ENCODE results near the gene ZNF484. TPM values are rescaled to one million over a fixed set of nuclear protein-coding genes. Genes with fewer than 3 reads are reported as not detected.
"Not testable (repeated sequence)": the region's sequence is repeated elsewhere in the genome, so short reads cannot be mapped to it uniquely, and the experiment has no call there.

ZNF484 gene
- total and polyA plus RNA-seq, 3 experiments from 2014 or later, result 4.0 to 9.0 (median 8.8) TPM

DNA sequence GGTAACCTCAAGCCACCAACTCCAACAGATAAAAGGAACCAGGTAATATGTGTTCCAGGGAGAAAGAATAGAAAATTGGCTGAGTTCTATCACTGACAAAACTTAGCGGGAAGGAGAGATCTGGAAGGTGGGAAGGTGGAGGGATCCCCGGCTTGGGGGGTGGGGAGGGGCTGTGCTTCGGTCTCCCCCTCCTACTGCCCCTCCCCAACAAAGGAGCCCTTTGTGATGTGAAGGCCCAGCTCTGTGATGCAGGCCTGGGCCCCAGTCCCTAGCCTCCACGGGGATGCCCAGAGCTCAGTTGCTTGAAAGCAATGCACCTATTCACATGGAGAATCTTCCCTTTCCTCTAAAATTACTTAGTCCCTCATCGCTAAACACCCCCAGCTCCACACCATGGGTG, 4.4 kb upstream of the ZNF484 start:
- peaks cover 0 to 2% of the 10 kb centered on the region in 2 donors for H3K27me3 Mint-ChIP-seq
- Histone ChIP-seq H3K4me3 (ENCODE audit: low read length) (no peak overlapping the region), H3K27me3 (ENCODE audit: insufficient read depth, low read length, poor library complexity, severe bottlenecking) (no peaks in the 10 kb centered on the region), H3K36me3 (ENCODE audit: insufficient read depth, low read length) (no peaks in the 10 kb centered on the region), H3K27ac (ENCODE audit: low read depth, low read length) (no peak overlapping the region), H3K4me1 (ENCODE audit: insufficient read depth, low read length) (peaks cover 14% of the 10 kb centered on the region), H3K9me3 (ENCODE audit: low read length) (no peaks in the 10 kb centered on the region)
- no peak for DNase-seq
- no peak overlapping the region for H3K27ac Mint-ChIP-seq
- POLR2A ChIA-PET, result interaction anchor here (0.7 kb wide), 1 partner anchor 507 kb away, joined by 4 read pairs; no protein-coding TSS in a partner anchor
- peaks cover 0 to 5% (median 2%) of the 10 kb centered on the region in 3 donors for H3K36me3 Mint-ChIP-seq
- H3K9me3 Mint-ChIP-seq, result no peaks in the 10 kb centered on the region
- no peak overlapping the region for H3K4me3 Mint-ChIP-seq
- CTCF ChIA-PET, result no interaction called here
- H3K4me1 Mint-ChIP-seq, result peaks cover 25 to 28% (median 26%) of the 10 kb centered on the region in 3 donors

DNA sequence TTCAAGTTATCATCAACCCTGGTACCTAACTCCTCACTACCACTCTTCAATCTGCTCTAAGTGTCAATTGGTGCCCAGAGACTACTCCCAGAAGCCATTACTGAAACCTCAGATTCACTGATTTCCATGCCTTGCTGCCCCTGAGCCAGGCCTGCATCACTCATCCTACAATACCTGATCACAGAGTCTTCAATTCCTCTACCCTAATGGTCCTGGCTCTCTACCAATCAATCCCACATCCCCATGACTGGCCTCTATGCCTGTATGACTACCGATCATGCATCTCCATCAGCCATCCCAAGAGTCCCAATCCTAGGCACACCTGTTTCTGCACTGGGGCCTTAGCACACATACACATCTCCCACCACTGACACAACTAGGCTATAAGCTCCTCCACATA, 2.5 kb downstream of the ZNF484 start:
- Histone ChIP-seq H3K9me3 (ENCODE audit: low read length) (no peaks in the 10 kb centered on the region), H3K36me3 (ENCODE audit: insufficient read depth, low read length) (no peaks in the 10 kb centered on the region), H3K4me3 (ENCODE audit: low read length) (no peak overlapping the region), H3K27me3 (ENCODE audit: insufficient read depth, low read length, poor library complexity, severe bottlenecking) (no peaks in the 10 kb centered on the region), H3K27ac (ENCODE audit: low read depth, low read length) (no peak overlapping the region), H3K4me1 (ENCODE audit: insufficient read depth, low read length) (peaks cover 24% of the 10 kb centered on the region)
- CTCF ChIA-PET, result interaction anchor here (1.2 kb wide), 1 partner anchor 81 kb away, joined by 3 read pairs; no protein-coding TSS in a partner anchor
- H3K4me1 Mint-ChIP-seq, result peaks cover 56 to 67% (median 66%) of the 10 kb centered on the region in 3 donors
- H3K27ac Mint-ChIP-seq, result peak overlapping the region in 4 of 8 donors; percentile 2 to 52 (median 34)
- H3K27me3 Mint-ChIP-seq, result peaks cover 0 to 2% of the 10 kb centered on the region in 2 donors
- POLR2A ChIA-PET, result no interaction called here
- peak overlapping the region; percentile 5 to 99 (median 51) for H3K4me3 Mint-ChIP-seq
- H3K36me3 Mint-ChIP-seq, result peaks cover 8 to 42% (median 13%) of the 10 kb centered on the region in 3 donors
- H3K9me3 Mint-ChIP-seq, result no peaks in the 10 kb centered on the region
- no peak for DNase-seq

DNA sequence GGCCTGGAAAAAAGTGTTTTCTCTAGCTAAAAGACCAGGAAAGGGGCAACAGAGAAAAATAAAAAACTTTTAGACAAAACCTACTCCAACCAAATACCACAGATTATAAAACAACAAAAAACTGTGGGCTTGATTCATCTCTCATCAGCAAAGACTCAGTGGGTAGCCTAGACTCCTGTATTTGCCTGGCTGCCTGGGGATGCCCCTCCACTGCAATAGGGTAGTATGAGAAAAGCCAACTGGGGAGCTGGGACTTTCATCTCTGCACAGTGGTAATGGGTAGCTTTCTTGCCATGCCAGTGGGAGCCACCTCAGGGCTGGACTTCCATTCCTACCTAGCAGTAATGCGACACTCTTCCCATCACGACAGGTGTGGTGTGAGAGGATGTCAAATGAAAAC, 7.5 kb downstream of the ZNF484 start:
- CTCF ChIA-PET, result no interaction called here
- H3K27me3 ChIP-seq (ENCODE audit: insufficient read depth, low read length, poor library complexity, severe bottlenecking), result no peaks in the 10 kb centered on the region

DNA sequence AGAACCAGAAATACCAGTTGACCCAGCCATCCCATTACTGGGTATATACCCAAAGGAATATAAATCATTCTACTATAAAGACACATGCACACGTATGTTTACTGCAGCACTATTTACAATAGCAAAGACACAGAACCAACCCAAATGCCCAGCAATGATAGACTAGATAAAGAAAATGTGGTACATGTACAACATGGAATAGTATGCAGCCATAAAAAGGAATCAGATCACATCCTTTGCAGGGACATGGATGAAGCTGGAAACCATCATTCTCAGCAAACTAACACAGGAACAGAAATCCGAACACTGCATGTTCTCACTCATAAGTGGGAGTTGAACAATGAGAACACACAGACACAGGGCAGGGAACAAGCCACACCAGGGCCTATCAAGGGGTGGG, 11.2 kb downstream of the ZNF484 start:
- POLR2A ChIA-PET; H3K9me3 ChIP-seq (ENCODE audit: low read length); DNase-seq; H3K4me3 ChIP-seq (ENCODE audit: low read length); H3K27ac ChIP-seq (ENCODE audit: low read depth, low read length); H3K36me3 ChIP-seq (ENCODE audit: insufficient read depth, low read length); H3K9me3 Mint-ChIP-seq; H3K4me3 Mint-ChIP-seq; H3K4me1 ChIP-seq (ENCODE audit: insufficient read depth, low read length); CTCF ChIA-PET; H3K27me3 ChIP-seq (ENCODE audit: insufficient read depth, low read length, poor library complexity, severe bottlenecking); H3K27me3 Mint-ChIP-seq: not testable (repeated sequence)
- H3K27ac Mint-ChIP-seq, result peak overlapping the region in 2 of 8 donors; percentile 14 to 44
- H3K36me3 Mint-ChIP-seq, result peaks cover 46 to 78% (median 51%) of the 10 kb centered on the region in 3 donors
- peaks cover 55 to 81% (median 75%) of the 10 kb centered on the region in 3 donors for H3K4me1 Mint-ChIP-seq

More for the DNA sequence above, 7.5 kb downstream of the ZNF484 start:
- Histone ChIP-seq H3K4me1 (ENCODE audit: insufficient read depth, low read length) (peaks cover 7% of the 10 kb centered on the region), H3K4me3 (ENCODE audit: low read length) (no peak overlapping the region), H3K27ac (ENCODE audit: low read depth, low read length) (no peak overlapping the region), H3K9me3 (ENCODE audit: low read length) (no peaks in the 10 kb centered on the region), H3K36me3 (ENCODE audit: insufficient read depth, low read length) (peaks cover 9% of the 10 kb centered on the region)
- Mint-ChIP-seq H3K36me3 (peaks cover 32 to 73% (median 35%) of the 10 kb centered on the region in 3 donors), H3K27ac (peak overlapping the region in 2 of 8 donors; percentile 3 to 9), H3K27me3 (no peaks in the 10 kb centered on the region), H3K4me3 (no peak overlapping the region), H3K9me3 (no peaks in the 10 kb centered on the region), H3K4me1 (peaks cover 45 to 73% (median 73%) of the 10 kb centered on the region in 3 donors)
- no peak for DNase-seq
- POLR2A ChIA-PET, result no interaction called here

DNA sequence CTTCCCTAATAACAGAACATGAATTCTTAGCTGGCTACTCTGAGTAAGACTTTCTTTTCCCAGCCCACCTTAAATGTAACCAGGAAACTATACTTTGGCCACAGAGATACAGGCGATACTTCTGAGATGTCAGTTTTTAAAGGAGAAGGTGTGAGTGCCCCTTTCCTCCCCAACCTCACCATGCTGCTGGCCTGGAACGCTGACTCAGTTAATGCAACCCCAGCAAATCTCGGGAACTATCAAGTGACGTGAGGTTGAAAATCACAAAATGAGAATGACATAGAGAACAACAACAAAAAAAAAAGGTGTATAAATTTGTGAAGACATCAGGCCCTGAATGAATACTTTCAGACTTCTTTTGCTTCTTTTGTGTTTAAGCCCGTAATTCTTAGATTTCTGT, 13.7 kb downstream of the ZNF484 start:
- Mint-ChIP-seq H3K27me3 (no peaks in the 10 kb centered on the region), H3K27ac (peak overlapping the region in 1 of 8 donors; percentile 58), H3K9me3 (no peaks in the 10 kb centered on the region), H3K36me3 (peaks cover 49 to 78% (median 54%) of the 10 kb centered on the region in 3 donors), H3K4me3 (no peak overlapping the region), H3K4me1 (peaks cover 48 to 71% (median 70%) of the 10 kb centered on the region in 3 donors)
- Histone ChIP-seq H3K4me1 (ENCODE audit: insufficient read depth, low read length) (peaks cover 8% of the 10 kb centered on the region), H3K4me3 (ENCODE audit: low read length) (no peak overlapping the region), H3K27ac (ENCODE audit: low read depth, low read length) (no peak overlapping the region), H3K27me3 (ENCODE audit: insufficient read depth, low read length, poor library complexity, severe bottlenecking) (no peaks in the 10 kb centered on the region), H3K9me3 (ENCODE audit: low read length) (no peaks in the 10 kb centered on the region), H3K36me3 (ENCODE audit: insufficient read depth, low read length) (peaks cover 19% of the 10 kb centered on the region)
- CTCF ChIA-PET, result no interaction called here
- POLR2A ChIA-PET, result no interaction called here
- no peak for DNase-seq

DNA sequence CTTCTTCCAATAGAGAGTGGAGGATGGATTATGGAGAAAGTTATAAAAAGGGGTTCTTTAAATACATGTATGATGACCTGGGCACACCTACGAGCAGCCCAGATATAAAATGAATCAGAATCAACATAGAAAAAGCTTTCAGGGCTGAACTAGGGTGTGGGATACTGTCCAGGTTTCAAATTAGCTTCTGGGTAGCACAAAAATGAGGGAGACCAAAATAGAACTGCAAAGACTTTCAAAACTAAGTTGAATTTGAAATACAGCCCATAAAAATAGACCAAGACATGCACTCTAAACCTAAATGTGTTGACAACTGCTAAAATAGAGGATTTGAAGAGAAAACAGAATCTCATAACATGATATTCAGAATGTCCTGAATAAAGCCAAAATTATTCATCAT, 17.0 kb downstream of the ZNF484 start:
- H3K27ac Mint-ChIP-seq, result peak overlapping the region in 4 of 8 donors; percentile 6 to 78 (median 26)
- Histone ChIP-seq H3K4me1 (ENCODE audit: insufficient read depth, low read length) (peaks cover 8% of the 10 kb centered on the region), H3K27me3 (ENCODE audit: insufficient read depth, low read length, poor library complexity, severe bottlenecking) (no peaks in the 10 kb centered on the region), H3K9me3 (ENCODE audit: low read length) (no peaks in the 10 kb centered on the region), H3K4me3 (ENCODE audit: low read length) (no peak overlapping the region), H3K27ac (ENCODE audit: low read depth, low read length) (no peak overlapping the region), H3K36me3 (ENCODE audit: insufficient read depth, low read length) (peaks cover 12% of the 10 kb centered on the region)
- no peak overlapping the region for H3K4me3 Mint-ChIP-seq
- DNase-seq, result no peak
- H3K36me3 Mint-ChIP-seq, result peaks cover 41 to 79% (median 48%) of the 10 kb centered on the region in 3 donors
- POLR2A ChIA-PET, result no interaction called here
- CTCF ChIA-PET, result no interaction called here
- no peaks in the 10 kb centered on the region for H3K27me3 Mint-ChIP-seq
- H3K9me3 Mint-ChIP-seq, result no peaks in the 10 kb centered on the region
- peaks cover 42 to 56% (median 55%) of the 10 kb centered on the region in 3 donors for H3K4me1 Mint-ChIP-seq

DNA sequence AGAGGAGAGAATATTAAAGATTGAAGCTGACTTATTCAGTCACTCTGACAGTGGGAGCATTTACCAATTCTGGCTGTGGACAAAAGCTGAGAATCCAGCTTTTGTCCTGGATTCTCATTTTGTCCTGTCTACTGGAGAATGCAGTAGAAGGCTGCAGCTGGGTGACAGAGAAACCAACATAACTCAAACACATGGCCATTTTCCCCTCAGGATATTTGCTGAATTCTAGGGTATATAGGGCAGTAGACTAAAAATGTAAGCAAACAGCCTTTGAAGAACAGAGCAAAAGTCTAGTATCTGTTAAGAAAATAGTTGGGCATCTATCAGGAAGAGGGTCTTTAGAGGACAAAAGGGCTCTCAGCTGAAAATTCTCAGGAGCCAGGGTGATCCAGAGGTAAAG, 20.6 kb downstream of the ZNF484 start:
- H3K4me3 ChIP-seq (ENCODE audit: low read length), result no peak overlapping the region
- H3K27ac ChIP-seq (ENCODE audit: low read depth, low read length), result no peak overlapping the region
- Mint-ChIP-seq H3K27me3 (no peaks in the 10 kb centered on the region), H3K36me3 (peaks cover 48 to 82% (median 58%) of the 10 kb centered on the region in 3 donors), H3K9me3 (no peaks in the 10 kb centered on the region), H3K4me1 (peaks cover 20 to 26% (median 26%) of the 10 kb centered on the region in 3 donors), H3K27ac (no peak overlapping the region), H3K4me3 (no peak overlapping the region)
- no peak for DNase-seq
- CTCF ChIA-PET, result no interaction called here
- H3K4me1 ChIP-seq (ENCODE audit: insufficient read depth, low read length), result peaks cover 5% of the 10 kb centered on the region
- POLR2A ChIA-PET, result no interaction called here
- H3K27me3 ChIP-seq (ENCODE audit: insufficient read depth, low read length, poor library complexity, severe bottlenecking), result no peaks in the 10 kb centered on the region
- H3K9me3 ChIP-seq (ENCODE audit: low read length), result no peaks in the 10 kb centered on the region
- peaks cover 29% of the 10 kb centered on the region for H3K36me3 ChIP-seq (ENCODE audit: insufficient read depth, low read length)

DNA sequence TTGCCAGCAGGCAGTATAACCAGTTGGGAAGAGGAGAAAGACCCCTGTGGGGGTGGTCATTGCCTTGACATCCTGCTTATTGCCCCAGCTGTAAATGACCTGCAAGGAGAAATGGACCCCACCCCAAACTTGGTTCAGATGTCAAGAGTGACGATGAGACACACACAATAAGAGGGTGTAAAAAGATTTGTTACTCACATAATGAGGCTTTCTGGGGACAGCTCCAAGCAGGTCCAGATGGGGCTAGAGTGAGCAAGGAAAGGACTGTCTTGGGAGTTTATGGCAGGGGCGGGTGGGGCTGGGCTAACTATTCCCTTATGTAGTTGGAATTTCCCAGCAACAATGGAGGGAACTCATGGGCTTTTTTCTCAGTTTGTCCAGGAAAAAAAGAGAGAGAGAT, 24.1 kb downstream of the ZNF484 start:
- Histone ChIP-seq H3K9me3 (ENCODE audit: low read length) (no peaks in the 10 kb centered on the region), H3K27ac (ENCODE audit: low read depth, low read length) (no peak overlapping the region), H3K27me3 (ENCODE audit: insufficient read depth, low read length, poor library complexity, severe bottlenecking) (no peaks in the 10 kb centered on the region), H3K36me3 (ENCODE audit: insufficient read depth, low read length) (peaks cover 37% of the 10 kb centered on the region), H3K4me3 (ENCODE audit: low read length) (no peak overlapping the region), H3K4me1 (ENCODE audit: insufficient read depth, low read length) (no peaks in the 10 kb centered on the region)
- H3K4me1 Mint-ChIP-seq, result peaks cover 0 to 8% (median 0%) of the 10 kb centered on the region in 3 donors
- H3K4me3 Mint-ChIP-seq, result no peak overlapping the region
- peaks cover 57 to 86% (median 70%) of the 10 kb centered on the region in 3 donors for H3K36me3 Mint-ChIP-seq
- CTCF ChIA-PET, result interaction anchor here (1.5 kb wide), 1 partner anchor 9 kb away, joined by 3 read pairs; no protein-coding TSS in a partner anchor
- H3K27me3 Mint-ChIP-seq, result no peaks in the 10 kb centered on the region
- POLR2A ChIA-PET, result no interaction called here
- peaks cover 0 to 27% (median 18%) of the 10 kb centered on the region in 5 donors for H3K9me3 Mint-ChIP-seq
- no peak for DNase-seq
- H3K27ac Mint-ChIP-seq, result peak overlapping the region in 1 of 8 donors; percentile 49

Measured in CD8-positive, alpha-beta memory T cell (primary cell).